ENCODE results near the gene SELENBP1. TPM values are rescaled to one million over a fixed set of nuclear protein-coding genes. Genes with fewer than 3 reads are reported as not detected.
"Not testable (repeated sequence)": the region's sequence is repeated elsewhere in the genome, so short reads cannot be mapped to it uniquely, and the experiment has no call there.

Gene SELENBP1
- total and polyA plus RNA-seq, 5 donors from 2014 or later, result not detected

DNA sequence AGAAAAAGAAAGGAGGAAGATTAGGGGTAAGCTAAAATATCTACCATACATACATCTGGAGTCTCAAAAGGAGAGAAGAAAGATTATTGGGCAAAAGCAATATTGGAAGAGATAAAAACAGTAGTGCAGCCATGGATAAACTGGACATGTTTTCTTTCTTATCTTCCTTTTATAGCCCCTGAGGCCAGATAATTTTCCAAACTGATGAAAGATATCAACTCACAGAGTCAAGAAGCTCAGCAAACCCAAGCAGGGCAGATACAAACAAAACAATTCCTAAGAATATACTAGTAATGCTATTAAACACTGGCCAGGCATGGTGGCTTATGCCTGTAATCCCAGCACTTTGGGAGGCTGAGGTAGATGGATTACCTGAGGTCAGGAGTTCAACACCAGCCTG lies 21.1 kb upstream of the SELENBP1 start:
- no peak overlapping the region for H3K4me3 ChIP-seq (ENCODE audit: low read depth, low read length)
- no peak for DNase-seq
- H3K9me3 ChIP-seq (ENCODE audit: control insufficient read depth in 2 of 2, low read length in 2 of 2), result no peaks in the 10 kb centered on the region
- H3K9me3 Mint-ChIP-seq, result no peaks in the 10 kb centered on the region
- H3K4me3 Mint-ChIP-seq, result no peak overlapping the region
- no peak for ATAC-seq (ENCODE audit: low read depth in 2 of 2)
- H3K36me3 ChIP-seq (ENCODE audit: control insufficient read depth, insufficient read depth, low read length), result no peaks in the 10 kb centered on the region
- H3K4me1 Mint-ChIP-seq, result peaks cover 0 to 4% (median 2%) of the 10 kb centered on the region in 4 donors
- H3K27ac ChIP-seq (ENCODE audit: insufficient read depth, low read length, poor library complexity, severe bottlenecking), result no peak overlapping the region
- no peaks in the 10 kb centered on the region for H3K4me1 ChIP-seq (ENCODE audit: control insufficient read depth, insufficient read depth, low read length, poor library complexity, severe bottlenecking)
- H3K27ac Mint-ChIP-seq, result no peak overlapping the region
- no peaks in the 10 kb centered on the region for H3K36me3 Mint-ChIP-seq
- no peaks in the 10 kb centered on the region for H3K27me3 ChIP-seq (ENCODE audit: control insufficient read depth, insufficient read depth, low read length)
- peaks cover 38% of the 10 kb centered on the region for H3K27me3 Mint-ChIP-seq

DNA sequence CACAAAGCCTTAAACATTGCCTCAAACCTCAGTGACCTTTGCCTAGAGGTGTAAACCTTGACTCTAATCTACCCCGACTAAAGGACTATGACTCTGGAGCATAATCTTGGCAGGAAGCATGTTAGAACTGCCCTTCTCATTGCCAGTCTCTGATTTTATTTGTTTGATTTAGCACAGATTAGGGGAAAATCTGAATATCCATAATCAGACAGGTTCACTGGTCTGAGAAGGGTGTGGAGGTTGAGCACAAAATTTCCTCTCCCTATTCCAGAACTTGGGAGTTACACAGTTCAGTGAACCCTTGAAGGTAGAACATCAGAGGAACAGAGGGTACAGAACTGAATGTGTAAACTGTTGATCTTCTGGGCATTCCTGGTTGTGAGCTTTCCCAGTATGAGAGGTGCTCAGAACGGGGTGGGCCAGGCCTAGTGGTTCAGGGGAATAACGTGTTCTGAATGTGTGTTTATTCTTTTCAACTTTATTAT lies 18.6 kb upstream of the SELENBP1 start:
- H3K4me1 ChIP-seq (ENCODE audit: control insufficient read depth, insufficient read depth, low read length, poor library complexity, severe bottlenecking), result no peaks in the 10 kb centered on the region
- H3K27ac ChIP-seq (ENCODE audit: insufficient read depth, low read length, poor library complexity, severe bottlenecking), result no peak overlapping the region
- no peak for DNase-seq
- no peak for ATAC-seq (ENCODE audit: low read depth in 2 of 2)
- H3K36me3 ChIP-seq (ENCODE audit: control insufficient read depth, insufficient read depth, low read length), result no peaks in the 10 kb centered on the region
- H3K4me1 Mint-ChIP-seq, result no peaks in the 10 kb centered on the region
- no peak overlapping the region for H3K27ac Mint-ChIP-seq
- H3K4me3 ChIP-seq (ENCODE audit: low read depth, low read length), result no peak overlapping the region
- H3K4me3 Mint-ChIP-seq, result no peak overlapping the region
- no peaks in the 10 kb centered on the region for H3K36me3 Mint-ChIP-seq
- H3K27me3 ChIP-seq (ENCODE audit: control insufficient read depth, insufficient read depth, low read length), result no peaks in the 10 kb centered on the region
- H3K27me3 Mint-ChIP-seq, result peaks cover 40% of the 10 kb centered on the region
- H3K9me3 ChIP-seq (ENCODE audit: control insufficient read depth in 2 of 2, low read length in 2 of 2), result no peaks in the 10 kb centered on the region
- H3K9me3 Mint-ChIP-seq, result no peaks in the 10 kb centered on the region

DNA sequence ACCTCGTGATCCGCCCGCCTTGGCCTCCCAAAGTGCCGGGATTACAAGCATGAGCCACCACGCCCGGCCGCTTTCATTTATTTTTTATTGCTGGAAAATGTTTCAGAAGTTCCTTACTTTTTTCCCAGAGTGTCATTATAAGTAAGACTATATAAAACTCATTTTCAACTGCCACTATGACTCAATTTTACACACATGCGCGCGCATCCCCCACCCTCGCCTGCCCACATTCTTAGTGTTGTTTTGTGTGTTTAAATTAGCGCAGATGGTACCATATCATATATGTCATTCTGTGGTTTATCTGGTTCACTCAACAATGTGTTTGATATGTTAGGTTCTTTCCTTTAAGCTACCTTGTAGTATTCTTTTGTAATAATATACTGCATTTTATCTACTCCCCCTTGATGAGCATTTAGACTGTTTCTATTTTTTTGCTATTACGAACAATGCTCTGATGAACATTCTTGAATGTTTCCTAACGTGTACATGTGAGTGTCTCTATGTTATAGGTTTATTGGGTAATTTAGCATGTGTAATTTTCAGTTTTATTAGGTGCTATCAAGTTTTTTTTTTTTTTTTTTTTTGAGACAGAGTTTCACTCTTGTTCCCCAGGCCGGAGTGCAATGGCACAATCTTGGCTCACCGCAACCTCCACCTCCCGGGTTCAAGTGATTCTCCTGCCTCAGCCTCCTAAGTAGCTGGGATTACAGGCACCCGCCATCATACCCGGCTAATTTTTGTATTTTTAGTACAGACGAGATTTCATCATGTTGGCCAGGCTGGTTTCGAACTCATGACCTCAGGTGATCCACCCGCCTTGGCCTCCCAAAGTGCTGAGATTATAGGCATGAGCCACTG lies 17.9 kb upstream of the SELENBP1 start:
- H3K9me3 ChIP-seq (ENCODE audit: control insufficient read depth in 2 of 2, low read length in 2 of 2); H3K4me1 Mint-ChIP-seq; H3K36me3 Mint-ChIP-seq; H3K4me3 ChIP-seq (ENCODE audit: low read depth, low read length); DNase-seq; H3K9me3 Mint-ChIP-seq; H3K4me1 ChIP-seq (ENCODE audit: control insufficient read depth, insufficient read depth, low read length, poor library complexity, severe bottlenecking); H3K27ac ChIP-seq (ENCODE audit: insufficient read depth, low read length, poor library complexity, severe bottlenecking); ATAC-seq (ENCODE audit: low read depth in 2 of 2); H3K27ac Mint-ChIP-seq; H3K4me3 Mint-ChIP-seq; H3K27me3 ChIP-seq (ENCODE audit: control insufficient read depth, insufficient read depth, low read length); H3K36me3 ChIP-seq (ENCODE audit: control insufficient read depth, insufficient read depth, low read length): not testable (repeated sequence)
- H3K27me3 Mint-ChIP-seq, result peaks cover 40% of the 10 kb centered on the region

DNA sequence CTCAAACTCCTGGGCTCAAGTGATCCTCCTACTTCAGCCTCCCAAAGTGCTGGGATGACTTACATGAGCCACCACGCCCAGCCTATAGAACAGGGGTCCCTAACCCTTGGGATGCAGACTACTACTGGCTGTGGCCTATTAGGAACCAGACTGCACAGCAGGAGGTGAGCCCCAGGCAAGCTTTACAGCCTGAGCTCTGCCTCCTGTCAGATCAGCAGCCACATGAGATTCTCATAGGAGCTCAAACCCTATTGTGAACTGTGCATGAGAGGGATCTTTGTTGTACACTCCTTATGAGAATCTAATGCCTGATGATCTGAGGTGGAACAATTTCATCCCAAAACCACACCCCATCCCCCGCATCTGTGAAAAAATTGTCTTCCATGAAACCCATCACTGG lies 13.5 kb upstream of the SELENBP1 start:
- Histone ChIP-seq H3K9me3 (ENCODE audit: control insufficient read depth in 2 of 2, low read length in 2 of 2) (no peaks in the 10 kb centered on the region), H3K4me3 (ENCODE audit: low read depth, low read length) (no peak overlapping the region), H3K36me3 (ENCODE audit: control insufficient read depth, insufficient read depth, low read length) (no peaks in the 10 kb centered on the region), H3K27me3 (ENCODE audit: control insufficient read depth, insufficient read depth, low read length) (no peaks in the 10 kb centered on the region), H3K4me1 (ENCODE audit: control insufficient read depth, insufficient read depth, low read length, poor library complexity, severe bottlenecking) (no peaks in the 10 kb centered on the region), H3K27ac (ENCODE audit: insufficient read depth, low read length, poor library complexity, severe bottlenecking) (no peak overlapping the region)
- DNase-seq (no peak), ATAC-seq (ENCODE audit: low read depth in 2 of 2) (no peak)
- H3K4me3 Mint-ChIP-seq, result no peak overlapping the region
- H3K36me3 Mint-ChIP-seq, result no peaks in the 10 kb centered on the region
- peaks cover 0 to 1% (median 0%) of the 10 kb centered on the region in 4 donors for H3K4me1 Mint-ChIP-seq
- no peaks in the 10 kb centered on the region for H3K9me3 Mint-ChIP-seq
- H3K27ac Mint-ChIP-seq, result no peak overlapping the region
- peaks cover 14% of the 10 kb centered on the region for H3K27me3 Mint-ChIP-seq

DNA sequence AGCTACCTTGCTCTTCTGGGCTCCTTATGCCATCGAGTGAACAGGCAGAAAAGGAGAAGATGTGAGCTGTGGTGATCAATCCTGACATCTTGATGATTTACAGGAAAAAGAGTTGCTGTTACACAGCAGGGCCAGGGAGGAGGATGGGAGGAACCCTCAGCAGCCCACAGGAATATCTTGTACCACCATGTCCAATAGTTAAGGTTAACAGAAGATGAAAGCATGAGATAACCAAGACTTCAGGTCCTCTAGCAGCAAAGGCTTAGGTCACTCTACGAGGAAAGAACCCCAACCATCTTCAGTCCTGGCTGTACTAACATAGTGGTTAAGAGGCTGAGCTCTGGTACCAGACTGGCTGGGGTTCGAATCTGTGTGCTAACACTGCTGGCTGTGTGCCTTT lies 12.1 kb upstream of the SELENBP1 start:
- ATAC-seq (ENCODE audit: low read depth in 2 of 2), result no peak
- peak overlapping the region in 1 of 3 donors; percentile 60 for H3K27ac Mint-ChIP-seq
- no peak for DNase-seq
- Histone ChIP-seq H3K4me3 (ENCODE audit: low read depth, low read length) (no peak overlapping the region), H3K36me3 (ENCODE audit: control insufficient read depth, insufficient read depth, low read length) (no peaks in the 10 kb centered on the region), H3K27ac (ENCODE audit: insufficient read depth, low read length, poor library complexity, severe bottlenecking) (no peak overlapping the region), H3K4me1 (ENCODE audit: control insufficient read depth, insufficient read depth, low read length, poor library complexity, severe bottlenecking) (no peaks in the 10 kb centered on the region), H3K27me3 (ENCODE audit: control insufficient read depth, insufficient read depth, low read length) (no peaks in the 10 kb centered on the region), H3K9me3 (ENCODE audit: control insufficient read depth in 2 of 2, low read length in 2 of 2) (no peaks in the 10 kb centered on the region)
- no peak overlapping the region for H3K4me3 Mint-ChIP-seq
- H3K36me3 Mint-ChIP-seq, result no peaks in the 10 kb centered on the region
- H3K9me3 Mint-ChIP-seq, result no peaks in the 10 kb centered on the region
- H3K4me1 Mint-ChIP-seq, result peaks cover 0 to 1% (median 0%) of the 10 kb centered on the region in 4 donors
- peaks cover 5% of the 10 kb centered on the region for H3K27me3 Mint-ChIP-seq

DNA sequence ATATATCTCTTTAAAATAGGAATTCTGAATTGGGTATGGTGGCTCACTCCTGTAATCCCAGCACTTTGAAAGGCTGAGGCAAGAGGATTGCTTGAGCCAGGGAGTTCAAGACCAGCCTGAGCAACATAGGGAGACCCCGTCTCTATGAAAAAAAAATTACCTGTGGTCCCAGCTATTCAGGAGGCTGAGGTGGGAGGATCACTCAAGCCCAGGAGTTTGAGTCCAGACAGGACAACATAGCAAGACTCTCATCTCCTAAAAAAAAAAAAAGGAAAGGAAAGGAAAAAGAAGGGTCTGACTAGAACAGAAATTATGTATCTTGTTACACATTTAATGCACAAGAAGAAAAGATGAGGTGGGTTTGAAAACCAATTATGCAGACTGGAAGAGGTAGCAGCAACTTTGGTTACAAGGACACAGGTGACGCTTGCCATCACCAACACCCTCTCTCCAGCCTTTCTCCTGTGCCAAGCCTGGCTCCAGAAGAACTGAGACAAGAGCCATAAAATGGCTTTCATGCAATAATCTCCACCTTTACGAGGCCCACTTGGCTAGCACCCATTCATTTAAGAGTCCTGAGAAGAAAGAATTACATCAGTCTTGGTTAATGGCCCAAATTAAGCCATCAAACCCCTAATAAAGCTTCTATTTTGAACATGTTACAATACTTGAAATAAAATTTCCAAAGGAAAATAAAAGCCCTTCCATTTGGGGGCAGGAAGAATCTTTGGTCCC lies 4.8 kb upstream of the SELENBP1 start:
- no peaks in the 10 kb centered on the region for H3K36me3 ChIP-seq (ENCODE audit: control insufficient read depth, insufficient read depth, low read length)
- H3K27ac Mint-ChIP-seq, result peak overlapping the region in 1 of 3 donors; percentile 26
- H3K4me3 ChIP-seq (ENCODE audit: low read depth, low read length), result no peak overlapping the region
- H3K27me3 ChIP-seq (ENCODE audit: control insufficient read depth, insufficient read depth, low read length), result no peaks in the 10 kb centered on the region
- no peaks in the 10 kb centered on the region for H3K4me1 Mint-ChIP-seq
- DNase-seq (no peak), ATAC-seq (ENCODE audit: low read depth in 2 of 2) (no peak)
- H3K9me3 ChIP-seq (ENCODE audit: control insufficient read depth in 2 of 2, low read length in 2 of 2), result no peaks in the 10 kb centered on the region
- no peak overlapping the region for H3K27ac ChIP-seq (ENCODE audit: insufficient read depth, low read length, poor library complexity, severe bottlenecking)
- no peaks in the 10 kb centered on the region for H3K4me1 ChIP-seq (ENCODE audit: control insufficient read depth, insufficient read depth, low read length, poor library complexity, severe bottlenecking)
- H3K36me3 Mint-ChIP-seq, result no peaks in the 10 kb centered on the region
- H3K4me3 Mint-ChIP-seq, result no peak overlapping the region
- no peaks in the 10 kb centered on the region for H3K9me3 Mint-ChIP-seq
- peaks cover 4% of the 10 kb centered on the region for H3K27me3 Mint-ChIP-seq

DNA sequence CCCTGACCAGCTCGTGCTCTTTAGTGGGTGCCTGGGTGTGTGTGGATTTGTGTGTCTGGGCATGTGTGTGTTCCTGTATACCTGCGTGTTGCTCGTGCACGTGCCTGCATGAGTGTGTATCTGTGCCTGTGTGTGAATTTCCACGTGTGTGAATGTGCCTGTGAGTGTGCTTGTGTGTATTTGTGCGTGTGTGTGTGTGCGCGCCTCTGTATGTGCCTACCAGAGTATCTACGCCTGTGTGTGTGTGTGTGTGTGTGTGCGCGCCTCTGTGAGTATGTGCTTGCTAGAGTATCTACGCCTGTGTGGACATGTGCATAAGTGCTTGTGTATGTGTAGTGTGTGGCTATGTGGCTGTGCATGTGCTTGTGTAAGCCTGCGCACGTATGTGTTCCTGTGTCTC lies 691 bp upstream of the SELENBP1 start:
- ATAC-seq (ENCODE audit: low read depth in 2 of 2), result no peak
- no peak for DNase-seq
- Mint-ChIP-seq H3K9me3 (no peaks in the 10 kb centered on the region), H3K27ac (no peak overlapping the region), H3K36me3 (no peaks in the 10 kb centered on the region), H3K4me1 (no peaks in the 10 kb centered on the region), H3K27me3 (peaks cover 3% of the 10 kb centered on the region), H3K4me3 (no peak overlapping the region)
- H3K9me3 ChIP-seq (ENCODE audit: control insufficient read depth in 2 of 2, low read length in 2 of 2), result no peaks in the 10 kb centered on the region
- H3K4me1 ChIP-seq (ENCODE audit: control insufficient read depth, insufficient read depth, low read length, poor library complexity, severe bottlenecking), result no peaks in the 10 kb centered on the region
- no peaks in the 10 kb centered on the region for H3K36me3 ChIP-seq (ENCODE audit: control insufficient read depth, insufficient read depth, low read length)
- no peaks in the 10 kb centered on the region for H3K27me3 ChIP-seq (ENCODE audit: control insufficient read depth, insufficient read depth, low read length)
- no peak overlapping the region for H3K4me3 ChIP-seq (ENCODE audit: low read depth, low read length)
- no peak overlapping the region for H3K27ac ChIP-seq (ENCODE audit: insufficient read depth, low read length, poor library complexity, severe bottlenecking)
